H1 (cell line): ENCODE data around the gene GNG12. TPM values are rescaled to one million over a fixed set of nuclear protein-coding genes. Genes with fewer than 3 reads are reported as not detected.

Source experiments
- MAX ChIP-seq: IDR thresholded peaks from 2 replicates; pipeline ENCODE4 v1.6.1; 2012; ENCODE audit warnings: inconsistent platforms
- NANOG ChIP-seq: IDR thresholded peaks from 2 replicates; pipeline ENCODE4 v1.6.1; 2011; ENCODE audit warnings: low read length, low read depth, mild to moderate bottlenecking, inconsistent platforms; ENCODE audit not compliant: insufficient read depth, poor library complexity, severe bottlenecking
- POU5F1 ChIP-seq: IDR thresholded peaks from 2 replicates; pipeline ENCODE4 v1.6.1; 2011; ENCODE audit warnings: low read depth, mild to moderate bottlenecking, low read length, moderate library complexity
- RXRA ChIP-seq: IDR thresholded peaks from 2 replicates; pipeline ENCODE4 v1.6.1; 2011; ENCODE audit warnings: low read depth, mild to moderate bottlenecking, low read length, moderate library complexity; ENCODE audit not compliant: insufficient read depth
- SAP30 ChIP-seq: fragments of 300-600 bp; sonication (generic); IDR thresholded peaks from 2 replicates; pipeline ENCODE4 v1.7.1; 2012; ENCODE audit warnings: low read length, moderate library complexity, mild to moderate bottlenecking, inconsistent platforms; ENCODE audit not compliant: insufficient read depth, insufficient replicate concordance
- SP1 ChIP-seq: IDR thresholded peaks from 2 replicates; pipeline ENCODE4 v1.6.1; 2011; ENCODE audit warnings: low read depth, low read length
- TAF7 ChIP-seq: optimal IDR thresholded peaks from 2 replicates; pipeline ENCODE3; 2011; ENCODE audit warnings: low read depth, mild to moderate bottlenecking, inconsistent platforms, low read length, moderate library complexity, borderline replicate concordance
- polyA plus RNA-seq, 7 experiments: library from polyadenylated mRNA; depleted of rRNA in 3 of 7; stranded (reverse) in 5 of 7; unstranded in 2 of 7; fragments of >200 nt in 5 of 7; fragments of 200-250 nt in 2 of 7; gene quantifications; 1 replicate in 5 of 7; 2 replicates in 1 of 7; 4 replicates in 1 of 7; pipeline versions ENCODE4 v1.2.1 to v1.2.3, GENCODE V29; 2011 to 2013; ENCODE audit warnings: missing spikeins in 2 of 7, mixed read lengths in 2 of 7
- total RNA-seq: library from RNA; stranded (reverse); fragmentation: NEBNext Ultra II Directional; extraction: Animal tissue kit (Norgen Biotek cat#: 25700); gene quantifications from 2 replicates; pipeline ENCODE4 v1.2.1, GENCODE V29; 2021
- TF ChIP-seq, protein P1 (sequence below): fragments of 300-600 bp; sonication (generic); IDR thresholded peaks from 2 replicates; pipeline ENCODE4 v1.7.1; 2012; ENCODE audit warnings: low read length, moderate library complexity, mild to moderate bottlenecking, inconsistent platforms; ENCODE audit not compliant: insufficient replicate concordance

Gene GNG12
- total and polyA plus RNA-seq, 2 of the 8 experiments (the other 6 are each of a cell fraction or from before 2014, with no cell fraction given), result 11.4 to 35.8 TPM

DNA sequence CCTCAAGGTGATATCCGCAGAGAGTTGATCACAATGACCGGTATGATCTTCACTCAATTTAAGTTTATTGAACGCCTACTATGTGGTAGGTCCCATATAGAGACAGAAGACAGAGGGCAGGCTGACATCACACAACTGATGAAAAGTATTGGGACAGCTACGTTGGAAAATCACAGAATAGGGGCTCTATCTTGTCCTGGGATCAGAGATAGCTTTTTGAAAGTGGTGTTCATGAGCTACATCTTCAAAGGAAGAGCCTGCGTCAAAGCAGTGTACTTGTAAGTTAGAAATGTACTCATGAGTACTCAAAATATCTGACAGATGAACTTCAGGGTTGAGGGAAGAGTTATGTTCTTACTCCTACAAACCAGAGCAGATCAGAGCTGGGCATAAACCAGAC is 93.9 kb downstream of the GNG12 start (continued):
- TF ChIP-seq, protein P1, sequence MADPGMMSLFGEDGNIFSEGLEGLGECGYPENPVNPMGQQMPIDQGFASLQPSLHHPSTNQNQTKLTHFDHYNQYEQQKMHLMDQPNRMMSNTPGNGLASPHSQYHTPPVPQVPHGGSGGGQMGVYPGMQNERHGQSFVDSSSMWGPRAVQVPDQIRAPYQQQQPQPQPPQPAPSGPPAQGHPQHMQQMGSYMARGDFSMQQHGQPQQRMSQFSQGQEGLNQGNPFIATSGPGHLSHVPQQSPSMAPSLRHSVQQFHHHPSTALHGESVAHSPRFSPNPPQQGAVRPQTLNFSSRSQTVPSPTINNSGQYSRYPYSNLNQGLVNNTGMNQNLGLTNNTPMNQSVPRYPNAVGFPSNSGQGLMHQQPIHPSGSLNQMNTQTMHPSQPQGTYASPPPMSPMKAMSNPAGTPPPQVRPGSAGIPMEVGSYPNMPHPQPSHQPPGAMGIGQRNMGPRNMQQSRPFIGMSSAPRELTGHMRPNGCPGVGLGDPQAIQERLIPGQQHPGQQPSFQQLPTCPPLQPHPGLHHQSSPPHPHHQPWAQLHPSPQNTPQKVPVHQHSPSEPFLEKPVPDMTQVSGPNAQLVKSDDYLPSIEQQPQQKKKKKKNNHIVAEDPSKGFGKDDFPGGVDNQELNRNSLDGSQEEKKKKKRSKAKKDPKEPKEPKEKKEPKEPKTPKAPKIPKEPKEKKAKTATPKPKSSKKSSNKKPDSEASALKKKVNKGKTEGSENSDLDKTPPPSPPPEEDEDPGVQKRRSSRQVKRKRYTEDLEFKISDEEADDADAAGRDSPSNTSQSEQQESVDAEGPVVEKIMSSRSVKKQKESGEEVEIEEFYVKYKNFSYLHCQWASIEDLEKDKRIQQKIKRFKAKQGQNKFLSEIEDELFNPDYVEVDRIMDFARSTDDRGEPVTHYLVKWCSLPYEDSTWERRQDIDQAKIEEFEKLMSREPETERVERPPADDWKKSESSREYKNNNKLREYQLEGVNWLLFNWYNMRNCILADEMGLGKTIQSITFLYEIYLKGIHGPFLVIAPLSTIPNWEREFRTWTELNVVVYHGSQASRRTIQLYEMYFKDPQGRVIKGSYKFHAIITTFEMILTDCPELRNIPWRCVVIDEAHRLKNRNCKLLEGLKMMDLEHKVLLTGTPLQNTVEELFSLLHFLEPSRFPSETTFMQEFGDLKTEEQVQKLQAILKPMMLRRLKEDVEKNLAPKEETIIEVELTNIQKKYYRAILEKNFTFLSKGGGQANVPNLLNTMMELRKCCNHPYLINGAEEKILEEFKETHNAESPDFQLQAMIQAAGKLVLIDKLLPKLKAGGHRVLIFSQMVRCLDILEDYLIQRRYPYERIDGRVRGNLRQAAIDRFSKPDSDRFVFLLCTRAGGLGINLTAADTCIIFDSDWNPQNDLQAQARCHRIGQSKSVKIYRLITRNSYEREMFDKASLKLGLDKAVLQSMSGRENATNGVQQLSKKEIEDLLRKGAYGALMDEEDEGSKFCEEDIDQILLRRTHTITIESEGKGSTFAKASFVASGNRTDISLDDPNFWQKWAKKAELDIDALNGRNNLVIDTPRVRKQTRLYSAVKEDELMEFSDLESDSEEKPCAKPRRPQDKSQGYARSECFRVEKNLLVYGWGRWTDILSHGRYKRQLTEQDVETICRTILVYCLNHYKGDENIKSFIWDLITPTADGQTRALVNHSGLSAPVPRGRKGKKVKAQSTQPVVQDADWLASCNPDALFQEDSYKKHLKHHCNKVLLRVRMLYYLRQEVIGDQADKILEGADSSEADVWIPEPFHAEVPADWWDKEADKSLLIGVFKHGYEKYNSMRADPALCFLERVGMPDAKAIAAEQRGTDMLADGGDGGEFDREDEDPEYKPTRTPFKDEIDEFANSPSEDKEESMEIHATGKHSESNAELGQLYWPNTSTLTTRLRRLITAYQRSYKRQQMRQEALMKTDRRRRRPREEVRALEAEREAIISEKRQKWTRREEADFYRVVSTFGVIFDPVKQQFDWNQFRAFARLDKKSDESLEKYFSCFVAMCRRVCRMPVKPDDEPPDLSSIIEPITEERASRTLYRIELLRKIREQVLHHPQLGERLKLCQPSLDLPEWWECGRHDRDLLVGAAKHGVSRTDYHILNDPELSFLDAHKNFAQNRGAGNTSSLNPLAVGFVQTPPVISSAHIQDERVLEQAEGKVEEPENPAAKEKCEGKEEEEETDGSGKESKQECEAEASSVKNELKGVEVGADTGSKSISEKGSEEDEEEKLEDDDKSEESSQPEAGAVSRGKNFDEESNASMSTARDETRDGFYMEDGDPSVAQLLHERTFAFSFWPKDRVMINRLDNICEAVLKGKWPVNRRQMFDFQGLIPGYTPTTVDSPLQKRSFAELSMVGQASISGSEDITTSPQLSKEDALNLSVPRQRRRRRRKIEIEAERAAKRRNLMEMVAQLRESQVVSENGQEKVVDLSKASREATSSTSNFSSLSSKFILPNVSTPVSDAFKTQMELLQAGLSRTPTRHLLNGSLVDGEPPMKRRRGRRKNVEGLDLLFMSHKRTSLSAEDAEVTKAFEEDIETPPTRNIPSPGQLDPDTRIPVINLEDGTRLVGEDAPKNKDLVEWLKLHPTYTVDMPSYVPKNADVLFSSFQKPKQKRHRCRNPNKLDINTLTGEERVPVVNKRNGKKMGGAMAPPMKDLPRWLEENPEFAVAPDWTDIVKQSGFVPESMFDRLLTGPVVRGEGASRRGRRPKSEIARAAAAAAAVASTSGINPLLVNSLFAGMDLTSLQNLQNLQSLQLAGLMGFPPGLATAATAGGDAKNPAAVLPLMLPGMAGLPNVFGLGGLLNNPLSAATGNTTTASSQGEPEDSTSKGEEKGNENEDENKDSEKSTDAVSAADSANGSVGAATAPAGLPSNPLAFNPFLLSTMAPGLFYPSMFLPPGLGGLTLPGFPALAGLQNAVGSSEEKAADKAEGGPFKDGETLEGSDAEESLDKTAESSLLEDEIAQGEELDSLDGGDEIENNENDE, result no peak
- no peak for TF ChIP-seq SP1
- no peak for TF ChIP-seq TAF7
- no peak for TF ChIP-seq POU5F1
- no peak for TF ChIP-seq RXRA
- TF ChIP-seq NANOG, result no peak
- no peak for TF ChIP-seq SAP30
- no peak for TF ChIP-seq MAX
